Lower leg skin (tissue), 4 donors: ENCODE measurements around the gene SPEG. TPM values are rescaled to one million over a fixed set of nuclear protein-coding genes. Genes with fewer than 3 reads are reported as not detected.

Source experiments
- DNase-seq, 2 donors: peaks; one replicate each; pipeline ENCODE4 v3.0.0-alpha.2; 2019; ENCODE audit warnings: low spot score in 2 of 2
- H3K4me3 ChIP-seq: fragments of 200-600 bp; sonication (generic); 2 replicates; pipeline ENCODE4 v1.5.1; 2017; ENCODE audit warnings: mild to moderate bottlenecking, low read depth; ENCODE audit not compliant: poor library complexity, severe bottlenecking
- POLR2A ChIP-seq, 2 donors: fragments of 450-650 bp; IDR thresholded peaks; one replicate each; pipeline ENCODE4 v1.6.1; 2016 to 2017; ENCODE audit warnings: antibody characterized with exemption in 2 of 2, mild to moderate bottlenecking in 1 of 2, moderate library complexity in 1 of 2
- WGBS, 2 donors: methylation state at CpG; one replicate each; pipeline ENCODE4 v1.1.5; 2018; 5-methylcytosine and 5-hydroxymethylcytosine counted together
- intact Hi-C: fragments of 100-400 bp; cut with DNase I; formaldehyde crosslinking; loops from one replicate; pipeline ENCODE4 v1.15.0; 2023; ENCODE audit warnings: low total_unique reads
- total RNA-seq, 4 donors: library from RNA; depleted of rRNA; stranded (reverse); fragments of >200 nt; gene quantifications; one replicate each; pipeline ENCODE4 v1.1.0, GENCODE V29; 2016
- TF ChIP-seq, protein P1 (sequence below), 3 donors: fragments of 450-650 bp; IDR thresholded peaks; one replicate each; pipeline ENCODE4 v1.5.1; 2016; ENCODE audit warnings: antibody characterized with exemption in 3 of 3, mild to moderate bottlenecking in 3 of 3, moderate library complexity in 2 of 3

The SPEG gene
- total RNA-seq, 4 donors from 2014 or later = 3.3 to 11.4 (median 5.3) TPM

DNA sequence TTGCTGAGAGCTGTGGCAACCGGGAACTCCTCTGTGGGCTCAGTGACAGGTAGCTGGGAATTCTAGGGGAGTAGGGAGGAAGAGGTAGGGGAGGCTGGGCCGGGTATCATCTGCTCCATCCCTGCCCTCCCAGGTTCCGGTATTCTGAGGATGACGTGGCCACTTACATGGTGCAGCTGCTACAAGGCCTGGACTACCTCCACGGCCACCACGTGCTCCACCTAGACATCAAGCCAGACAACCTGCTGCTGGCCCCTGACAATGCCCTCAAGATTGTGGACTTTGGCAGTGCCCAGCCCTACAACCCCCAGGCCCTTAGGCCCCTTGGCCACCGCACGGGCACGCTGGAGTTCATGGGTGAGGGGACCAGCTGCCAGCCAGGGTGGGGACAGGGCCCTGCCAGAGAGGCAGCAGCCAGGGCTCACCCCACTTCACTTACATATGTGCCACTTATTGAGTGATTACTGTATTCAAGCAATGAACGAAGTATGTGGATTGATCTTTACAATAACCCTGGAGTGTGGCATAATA is 56.0 kb downstream of the SPEG start:
- H3K4me3 ChIP-seq = no peak overlapping the region
- TF ChIP-seq, protein P1, sequence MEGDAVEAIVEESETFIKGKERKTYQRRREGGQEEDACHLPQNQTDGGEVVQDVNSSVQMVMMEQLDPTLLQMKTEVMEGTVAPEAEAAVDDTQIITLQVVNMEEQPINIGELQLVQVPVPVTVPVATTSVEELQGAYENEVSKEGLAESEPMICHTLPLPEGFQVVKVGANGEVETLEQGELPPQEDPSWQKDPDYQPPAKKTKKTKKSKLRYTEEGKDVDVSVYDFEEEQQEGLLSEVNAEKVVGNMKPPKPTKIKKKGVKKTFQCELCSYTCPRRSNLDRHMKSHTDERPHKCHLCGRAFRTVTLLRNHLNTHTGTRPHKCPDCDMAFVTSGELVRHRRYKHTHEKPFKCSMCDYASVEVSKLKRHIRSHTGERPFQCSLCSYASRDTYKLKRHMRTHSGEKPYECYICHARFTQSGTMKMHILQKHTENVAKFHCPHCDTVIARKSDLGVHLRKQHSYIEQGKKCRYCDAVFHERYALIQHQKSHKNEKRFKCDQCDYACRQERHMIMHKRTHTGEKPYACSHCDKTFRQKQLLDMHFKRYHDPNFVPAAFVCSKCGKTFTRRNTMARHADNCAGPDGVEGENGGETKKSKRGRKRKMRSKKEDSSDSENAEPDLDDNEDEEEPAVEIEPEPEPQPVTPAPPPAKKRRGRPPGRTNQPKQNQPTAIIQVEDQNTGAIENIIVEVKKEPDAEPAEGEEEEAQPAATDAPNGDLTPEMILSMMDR (IDR thresholded peaks at IDR 0.05) = no peak
- TF ChIP-seq POLR2A (IDR thresholded peaks at IDR 0.05) = no peak
- WGBS, 2 donors = 84 to 85% methylated on average over 10 of the region's 10 CpGs
- DNase-seq = no peak
- intact Hi-C loops = no loop called here

DNA sequence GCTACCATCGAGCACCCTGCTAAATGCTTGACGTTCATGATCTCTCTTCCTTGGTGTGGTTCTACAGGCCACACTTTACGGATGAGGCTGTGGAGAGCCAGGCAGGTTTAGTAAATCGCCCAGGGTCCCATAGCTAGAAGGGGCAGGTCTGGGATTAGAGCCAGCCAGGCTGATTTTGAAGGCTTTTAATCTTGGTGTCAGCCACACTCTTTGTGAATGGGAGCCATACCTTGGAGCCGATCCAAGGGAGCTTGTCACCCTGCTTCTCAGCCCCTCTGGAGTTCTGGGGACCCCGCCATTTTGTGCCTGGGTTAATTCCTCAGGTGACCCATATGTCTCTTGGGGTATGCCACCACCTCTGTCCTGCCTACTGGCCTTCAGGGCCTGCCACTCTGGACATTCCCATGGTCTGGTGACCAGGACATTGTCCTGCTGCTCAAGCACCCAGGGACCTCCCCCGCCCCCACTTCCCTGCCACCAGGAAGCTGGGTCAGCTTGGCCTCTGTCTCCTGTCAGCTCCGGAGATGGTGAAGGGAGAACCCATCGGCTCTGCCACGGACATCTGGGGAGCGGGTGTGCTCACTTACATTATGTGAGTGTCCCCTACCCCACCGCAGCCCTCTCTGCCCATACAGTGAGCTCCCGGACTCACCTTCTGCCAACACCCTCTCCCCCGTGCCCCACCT is 56.8 kb downstream of the SPEG start:
- intact Hi-C loops = no loop called here
- 81 to 84% methylated on average over 13 to 14 of the region's 14 CpGs for WGBS, 2 donors
- TF ChIP-seq, protein P1 (IDR thresholded peaks at IDR 0.05) = no peak
- TF ChIP-seq POLR2A (IDR thresholded peaks at IDR 0.05) = no peak
- DNase-seq = no peak
- no peak overlapping the region for H3K4me3 ChIP-seq

DNA sequence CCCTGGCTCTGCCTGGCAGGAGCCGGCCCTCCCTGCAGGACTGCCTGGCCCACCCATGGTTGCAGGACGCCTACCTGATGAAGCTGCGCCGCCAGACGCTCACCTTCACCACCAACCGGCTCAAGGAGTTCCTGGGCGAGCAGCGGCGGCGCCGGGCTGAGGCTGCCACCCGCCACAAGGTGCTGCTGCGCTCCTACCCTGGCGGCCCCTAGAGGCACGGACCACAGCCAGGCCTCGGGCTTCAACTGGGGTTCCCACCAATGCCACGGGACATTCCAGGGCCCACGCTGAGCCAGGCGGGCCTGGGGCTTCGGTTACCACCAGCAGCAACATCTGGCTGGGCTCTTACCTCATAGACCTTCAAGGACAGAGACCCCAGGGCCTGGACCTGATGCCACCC is 57.9 kb downstream of the SPEG start:
- intact Hi-C loops = no loop called here
- no peak for DNase-seq
- WGBS, 2 donors = 70 to 82% methylated on average over 3 to 20 of the region's 20 CpGs

DNA sequence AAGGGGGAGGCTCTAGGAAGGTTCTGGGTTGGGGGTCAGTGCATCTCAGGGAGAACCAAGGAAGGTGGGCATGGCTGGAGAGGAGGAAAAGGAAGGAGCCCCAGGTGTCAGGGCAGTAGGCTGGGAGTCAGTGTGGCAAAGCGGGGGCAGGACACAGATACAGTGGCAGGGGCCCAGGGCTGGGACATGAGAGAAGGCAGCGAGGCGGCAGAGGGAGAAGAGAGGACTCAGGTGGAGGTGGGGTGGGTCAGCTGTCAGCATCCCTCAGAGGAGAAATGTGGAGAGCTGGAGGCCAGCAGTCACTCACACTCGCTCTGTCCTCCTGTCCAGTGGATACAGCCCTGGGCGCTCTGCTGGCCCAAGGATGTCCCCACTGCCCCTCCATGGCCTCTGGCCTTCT is 58.4 kb downstream of the SPEG start:
- WGBS, 2 donors = 93 to 94% methylated on average over 5 of the region's 5 CpGs
- no peak for DNase-seq
- TF ChIP-seq, protein P1 (IDR thresholded peaks at IDR 0.05) = no peak
- no peak for TF ChIP-seq POLR2A (IDR thresholded peaks at IDR 0.05)
- no peak overlapping the region for H3K4me3 ChIP-seq
- intact Hi-C loops = no loop called here

More for the DNA sequence above, 57.9 kb downstream of the SPEG start:
- no peak for TF ChIP-seq POLR2A (IDR thresholded peaks at IDR 0.05)
- TF ChIP-seq, protein P1 (IDR thresholded peaks at IDR 0.05) = no peak
- no peak overlapping the region for H3K4me3 ChIP-seq

DNA sequence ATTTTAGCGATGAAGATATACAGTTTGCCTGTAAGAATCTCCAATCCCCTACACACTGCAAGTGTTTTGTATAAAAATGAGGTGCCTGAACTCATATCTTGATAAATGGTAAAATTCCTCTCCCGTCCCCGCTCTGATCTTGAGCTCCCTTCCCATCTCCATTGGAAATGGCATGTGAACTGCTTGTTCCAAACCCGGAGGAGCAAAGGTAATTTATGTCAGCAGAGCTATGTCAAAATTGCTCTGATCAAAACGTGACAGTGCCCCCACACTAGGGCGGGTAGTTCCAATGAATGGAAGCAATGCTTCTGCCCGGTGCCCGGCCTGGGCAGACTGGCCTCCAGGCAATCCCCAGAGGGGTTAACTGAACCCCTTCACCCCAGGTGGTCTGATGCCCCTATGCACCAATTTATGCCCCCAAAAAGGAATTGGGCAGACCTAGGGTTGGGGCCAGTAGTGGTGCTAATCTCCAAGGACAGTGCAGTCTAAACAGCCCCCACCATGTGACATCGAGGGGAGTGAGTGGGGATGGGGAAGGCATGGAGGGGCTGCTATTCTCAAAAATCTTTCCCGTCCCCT is 60.4 kb downstream of the SPEG start:
- intact Hi-C loops = no loop called here
- no peak overlapping the region for H3K4me3 ChIP-seq
- TF ChIP-seq POLR2A (IDR thresholded peaks at IDR 0.05) = no peak
- TF ChIP-seq, protein P1 (IDR thresholded peaks at IDR 0.05) = no peak
- DNase-seq = no peak
- 22 to 25% methylated on average over 10 of the region's 10 CpGs for WGBS, 2 donors
